IMR-90 (cell line): ENCODE measurements around the gene AGFG1. TPM values are rescaled to one million over a fixed set of nuclear protein-coding genes. Genes with fewer than 3 reads are reported as not detected.

ENCODE experiments used
- ATAC-seq: fragments of 200-7000 bp; cut with Tn5 transposase; 2 replicates; pipeline ENCODE4 v1.9.1; 2020; ENCODE audit warnings: low read depth, mild to moderate bottlenecking, moderate library complexity
- BruUV-seq: library from RNA; stranded (reverse); fragments of 400-500 nt; replicated peaks from 2 replicates; lab custom pipeline; 2021; lab: Mats Ljungman, UMichigan
- CTCF ChIA-PET: fragments of 300-600 bp; formaldehyde crosslinking; extraction: SDS; loops from one replicate; lab custom pipeline; 2021; ENCODE audit warnings: antibody characterized with exemption; lab: Yijun Ruan, JAX
- POLR2A ChIA-PET: fragments of 300-600 bp; sonication (Branson Sonifier 250); formaldehyde crosslinking; loops from one replicate; lab custom pipeline; 2022; ENCODE audit warnings: antibody characterized with exemption; ENCODE audit not compliant: unreplicated experiment; lab: Charles Lee
- DNase-seq: peaks from one replicate; pipeline ENCODE4 v3.0.0; 2013
- H2AFZ ChIP-seq: replicated peaks from 2 replicates; pipeline ENCODE3; 2013; ENCODE audit warnings: low read length, mild to moderate bottlenecking; ENCODE audit not compliant: poor library complexity
- H2AK5ac ChIP-seq: 2 replicates; pipeline ENCODE4 v1.6.1; 2013; ENCODE audit warnings: low read depth, low read length, inconsistent platforms
- H2AK9ac ChIP-seq: replicated peaks from 2 replicates; pipeline ENCODE3; 2013; ENCODE audit warnings: mild to moderate bottlenecking, low read depth, low read length, moderate library complexity; ENCODE audit not compliant: poor library complexity
- H2BK120ac ChIP-seq: 2 replicates; pipeline ENCODE4 v1.6.1; 2013; ENCODE audit warnings: low read depth, low read length, inconsistent platforms
- H2BK15ac ChIP-seq: 3 replicates; pipeline ENCODE4 v1.6.1; 2013; ENCODE audit warnings: low read depth, low read length, inconsistent platforms
- H2BK20ac ChIP-seq: 2 replicates; pipeline ENCODE4 v1.6.1; 2013; ENCODE audit warnings: low read depth, mild to moderate bottlenecking, inconsistent platforms, low read length, moderate library complexity
- H2BK5ac ChIP-seq: 2 replicates; pipeline ENCODE4 v1.6.1; 2013; ENCODE audit warnings: mild to moderate bottlenecking, low read depth, low read length, inconsistent platforms; ENCODE audit not compliant: poor library complexity, severe bottlenecking
- H3K14ac ChIP-seq: replicated peaks from 2 replicates; pipeline ENCODE4 v1.6.1; 2013; ENCODE audit warnings: low read depth, low read length, inconsistent platforms
- H3K18ac ChIP-seq: 2 replicates; pipeline ENCODE4 v1.6.1; 2013; ENCODE audit warnings: low read depth, low read length, control low read depth
- H3K23ac ChIP-seq: 2 replicates; pipeline ENCODE4 v1.6.1; 2013; ENCODE audit warnings: low read depth, low read length, inconsistent platforms
- H3K27ac ChIP-seq: 2 replicates; pipeline ENCODE4 v1.5.1; 2013; ENCODE audit warnings: mild to moderate bottlenecking, control low read depth, low read length; ENCODE audit not compliant: insufficient read depth
- H3K27me3 ChIP-seq: 2 replicates; pipeline ENCODE4 v1.6.1; 2013; ENCODE audit warnings: low read length; ENCODE audit not compliant: control insufficient read depth, insufficient read depth
- H3K36me3 ChIP-seq: 2 replicates; pipeline ENCODE4 v1.6.1; 2013; ENCODE audit warnings: low read length, mixed read lengths; ENCODE audit not compliant: control insufficient read depth, insufficient read depth
- H3K4ac ChIP-seq: 2 replicates; pipeline ENCODE4 v1.6.1; 2013; ENCODE audit warnings: low read depth, low read length, inconsistent platforms
- H3K4me1 ChIP-seq: 2 replicates; pipeline ENCODE4 v1.6.1; 2013; ENCODE audit warnings: low read length, mixed read lengths; ENCODE audit not compliant: control insufficient read depth, insufficient read depth
- H3K4me2 ChIP-seq: 2 replicates; pipeline ENCODE4 v1.6.1; 2013; ENCODE audit warnings: low read depth, mild to moderate bottlenecking, control low read depth, low read length, moderate library complexity
- H3K4me3 ChIP-seq: 2 replicates; pipeline ENCODE4 v1.5.1; 2013; ENCODE audit warnings: low read depth, mild to moderate bottlenecking, control low read depth, low read length, moderate library complexity; ENCODE audit not compliant: insufficient read depth
- H3K56ac ChIP-seq: 2 replicates; pipeline ENCODE4 v1.6.1; 2013; ENCODE audit warnings: low read length, inconsistent platforms; ENCODE audit not compliant: insufficient read depth; ENCODE audit errors: extremely low read depth
- H3K79me1 ChIP-seq, 2 experiments: 2 replicates each; pipeline ENCODE4 v1.6.1; 2013; ENCODE audit warnings: low read length in 2 of 2, inconsistent platforms in 1 of 2, low read depth in 1 of 2
- H3K9ac ChIP-seq: 2 replicates; pipeline ENCODE4 v1.6.1; 2013; ENCODE audit warnings: low read depth, low read length, control low read depth
- H3K9me1 ChIP-seq: 2 replicates; pipeline ENCODE4 v1.6.1; 2013; ENCODE audit warnings: low read length, inconsistent platforms; ENCODE audit not compliant: insufficient read depth
- H3K9me3 ChIP-seq: 2 replicates; pipeline ENCODE4 v1.6.1; 2013; ENCODE audit warnings: low read length; ENCODE audit not compliant: control insufficient read depth, insufficient read depth
- H4K20me1 ChIP-seq: 2 replicates; pipeline ENCODE4 v1.6.1; 2013; ENCODE audit warnings: low read length, inconsistent platforms; ENCODE audit not compliant: insufficient read depth
- H4K5ac ChIP-seq: 2 replicates; pipeline ENCODE4 v1.6.1; 2013; ENCODE audit warnings: mild to moderate bottlenecking, low read depth, low read length, control low read depth
- H4K8ac ChIP-seq, 2 experiments: 2 replicates each; pipeline ENCODE4 v1.6.1; 2013; ENCODE audit warnings: low read depth in 2 of 2, low read length in 2 of 2, control low read depth in 1 of 2, inconsistent platforms in 1 of 2
- H4K91ac ChIP-seq: 2 replicates; pipeline ENCODE4 v1.6.1; 2013; ENCODE audit warnings: low read depth, low read length, inconsistent platforms; ENCODE audit not compliant: insufficient read depth
- BHLHE40 ChIP-seq: fragments of 150-350 bp; IDR thresholded peaks from 2 replicates; pipeline ENCODE4 v1.6.1; 2016; ENCODE audit warnings: mild to moderate bottlenecking, low read depth, low read length
- CEBPB ChIP-seq: IDR thresholded peaks from 2 replicates; pipeline ENCODE4 v1.6.1; 2012; ENCODE audit warnings: low read depth, low read length, improper control_type of control experiment
- CHD1 ChIP-seq: IDR thresholded peaks from 2 replicates; pipeline ENCODE4 v1.6.1; 2012; ENCODE audit warnings: low read depth, low read length, improper control_type of control experiment
- CTCF ChIP-seq: conservative IDR thresholded peaks from 2 replicates; pipeline ENCODE4 v1.5.1; 2012; ENCODE audit warnings: mild to moderate bottlenecking, low read depth, low read length, improper control_type of control experiment
- ELK1 ChIP-seq: fragments of 150-350 bp; IDR thresholded peaks from 2 replicates; pipeline ENCODE4 v1.6.1; 2016; ENCODE audit warnings: low read depth, mild to moderate bottlenecking, low read length, moderate library complexity, borderline replicate concordance
- FOS ChIP-seq: fragments of 150-350 bp; IDR thresholded peaks from 2 replicates; pipeline ENCODE4 v1.6.1; 2016; ENCODE audit warnings: low read depth, low read length
- MAFK ChIP-seq: IDR thresholded peaks from 2 replicates; pipeline ENCODE4 v1.6.1; 2012; ENCODE audit warnings: low read depth, low read length, improper control_type of control experiment
- MAZ ChIP-seq: IDR thresholded peaks from 2 replicates; pipeline ENCODE4 v1.6.1; 2012; ENCODE audit warnings: low read depth, mild to moderate bottlenecking, low read length, improper control_type of control experiment, moderate library complexity, borderline replicate concordance
- MXI1 ChIP-seq: IDR thresholded peaks from 2 replicates; pipeline ENCODE4 v1.6.1; 2012; ENCODE audit warnings: low read depth, mild to moderate bottlenecking, low read length, moderate library complexity, borderline replicate concordance
- NFE2L2 ChIP-seq: fragments of 150-350 bp; IDR thresholded peaks from 2 replicates; pipeline ENCODE4 v1.6.1; 2016; ENCODE audit warnings: low read depth, mild to moderate bottlenecking, low read length
- POLR2A ChIP-seq: IDR thresholded peaks from 2 replicates; pipeline ENCODE4 v1.6.1; 2012; ENCODE audit warnings: mild to moderate bottlenecking, low read depth, low read length
- RAD21 ChIP-seq: IDR thresholded peaks from 2 replicates; pipeline ENCODE4 v1.6.1; 2012; ENCODE audit warnings: low read length, improper control_type of control experiment
- RCOR1 ChIP-seq: IDR thresholded peaks from 2 replicates; pipeline ENCODE4 v1.6.1; 2012; ENCODE audit warnings: mild to moderate bottlenecking, low read length, improper control_type of control experiment; ENCODE audit not compliant: insufficient replicate concordance
- RFX5 ChIP-seq: IDR thresholded peaks from 2 replicates; pipeline ENCODE4 v1.8.0; 2012; ENCODE audit warnings: low read depth, mild to moderate bottlenecking, low read length, moderate library complexity
- SMC3 ChIP-seq: fragments of 150-350 bp; IDR thresholded peaks from 2 replicates; pipeline ENCODE4 v1.6.1; 2016; ENCODE audit warnings: low read depth, mild to moderate bottlenecking, antibody characterized with exemption, low read length, moderate library complexity
- USF2 ChIP-seq: fragments of 150-350 bp; IDR thresholded peaks from 2 replicates; pipeline ENCODE4 v1.6.1; 2017; ENCODE audit warnings: mild to moderate bottlenecking, antibody characterized with exemption, low read length, low read depth
- WGBS, 2 experiments: methylation state at CpG; one replicate each; pipeline versions ENCODE4 v1.1.5 to v1.1.7; 2013; ENCODE audit warnings: missing lambda C conversion rate in 2 of 2; ENCODE audit not compliant: insufficient read length in 1 of 2; ENCODE audit errors: extremely low coverage in 2 of 2; 5-methylcytosine and 5-hydroxymethylcytosine counted together
- dilution Hi-C: fragments of 300-500 bp; cut with HindIII; formaldehyde crosslinking; loops from one replicate; pipeline ENCODE4 v1.14.3; 2018; ENCODE audit warnings: low sequenced_read_pairs; ENCODE audit not compliant: unreplicated experiment
- in situ Hi-C: fragments of 300-500 bp; cut with MboI; formaldehyde crosslinking; loops from 3 replicates; pipeline ENCODE4 v1.14.3; 2019; ENCODE audit warnings: low sequenced_read_pairs, inconsistent platforms, mixed read lengths
- intact Hi-C: fragments of 100-400 bp; cut with micrococcal nuclease; formaldehyde crosslinking; loops from 2 replicates; pipeline ENCODE4 v1.10.0; 2022
- polyA plus RNA-seq, 3 experiments: library from polyadenylated mRNA; depleted of rRNA; stranded (reverse); fragments of >200 nt; gene quantifications; 2 replicates each; pipeline ENCODE4 v1.2.3, GENCODE V29; 2012; ENCODE audit warnings: low replicate concordance in 1 of 3
- total RNA-seq: library from RNA; depleted of rRNA; stranded (reverse); fragments of >200 nt; gene quantifications from 2 replicates; pipeline ENCODE4 v1.2.3, GENCODE V29; 2012

Gene AGFG1
- total and polyA plus RNA-seq, 2 of the 4 experiments (the other 2 are of a cell fraction): 58.4 to 126 TPM

GRCh38 chr2:227464361-227464760, 7.6 kb upstream of the AGFG1 start:
- H3K18ac ChIP-seq: no peak overlapping the region
- H3K4me1 ChIP-seq: peaks cover 17% of the 10 kb centered on the region
- H3K9me1 ChIP-seq: 0 out of 2 replicates have a peak, but pooled peaks cover 7% of the 10 kb centered on the region
- intact Hi-C loops (no loop called here), dilution Hi-C loops (no loop called here), in situ Hi-C loops (no loop called here)
- H3K4ac ChIP-seq: no peak overlapping the region
- no peak overlapping the region for H3K4me2 ChIP-seq
- H3K36me3 ChIP-seq: no peaks in the 10 kb centered on the region
- no peak overlapping the region for H3K27ac ChIP-seq
- 100% methylated on average over 2 of the region's 3 CpGs; no CpG with 5 or more reads in 1 of the 2 experiments for WGBS, 2 experiments
- H3K14ac ChIP-seq: no peak overlapping the region
- no peaks in the 10 kb centered on the region; the same call in 1 of the 2 replicates for H4K20me1 ChIP-seq
- H3K79me1 ChIP-seq: no peaks in the 10 kb centered on the region; a peak in 1 of 4 replicates
- no peaks in the 10 kb centered on the region for H3K27me3 ChIP-seq
- no peak overlapping the region for H3K4me3 ChIP-seq
- H2AK5ac ChIP-seq: 0 out of 2 replicates have a peak overlapping the region, but pooled peaks have one; percentile 17
- no peak overlapping the region for H4K8ac ChIP-seq
- no peak overlapping the region for H2BK120ac ChIP-seq
- POLR2A ChIA-PET: no interaction called here
- no peak overlapping the region for H4K91ac ChIP-seq
- H2AK9ac ChIP-seq: no peak overlapping the region
- no peaks in the 10 kb centered on the region for H3K9me3 ChIP-seq
- H2BK20ac ChIP-seq: 0 out of 2 replicates have a peak overlapping the region, but pooled peaks have one; percentile 24
- no peak overlapping the region for H4K5ac ChIP-seq
- H2BK15ac ChIP-seq: no peak overlapping the region
- no peak for TF ChIP-seq POLR2A
- no peak for TF ChIP-seq RCOR1
- TF ChIP-seq NFE2L2: no peak
- no peak for TF ChIP-seq FOS
- no peak for TF ChIP-seq MAZ
- no peak for TF ChIP-seq USF2
- no peak for TF ChIP-seq MXI1
- no peak for TF ChIP-seq RAD21
- no peak for TF ChIP-seq RFX5
- TF ChIP-seq MAFK: no peak
- no peak for TF ChIP-seq CHD1
- no peak for TF ChIP-seq CTCF
- no peak for TF ChIP-seq BHLHE40
- TF ChIP-seq CEBPB: no peak
- no peak for TF ChIP-seq ELK1
- TF ChIP-seq SMC3: no peak
- CTCF ChIA-PET: no interaction called here
- DNase-seq: no peak
- H3K56ac ChIP-seq: no peak overlapping the region
- H3K23ac ChIP-seq: no peak overlapping the region
- H2BK5ac ChIP-seq: no peak overlapping the region
- H3K9ac ChIP-seq: no peak overlapping the region
- BruUV-seq: no TSS peak
- no peak for ATAC-seq
- H2AFZ ChIP-seq: no peak overlapping the region
